T1000 (cell line): ENCODE results near the gene IER3.

ENCODE experiments used
- DNase-seq: peaks from one replicate; lab custom pipeline; 2025; ENCODE audit warnings: mixed read lengths; lab: John Stamatoyannopoulos, UW

IER3 gene

GRCh38 chr6:30747902-30748769 lies 3.8 kb upstream of the IER3 start:
- DNase-seq = no peak

- no peak for DNase-seq
These were observed 2.9 kb upstream of the IER3 start for GRCh38 chr6:30747300-30747687.

- DNase-seq = no peak
These were observed 971 bp downstream of the IER3 start for GRCh38 chr6:30743099-30744053.

GRCh38 chr6:30742316-30743098 lies 1.8 kb downstream of the IER3 start, which contains the start of gene FLOT1:
TSS of gene FLOT1 (minus strand) at chr6:30742687. CDS start at chr6:30742189, 498 bp downstream.
- DNase-seq = peak; percentile 97

GRCh38 chr6:30741789-30742315 lies 2.5 kb downstream of the IER3 start:
- no peak for DNase-seq

- no peak for DNase-seq
These were observed 3.1 kb downstream of the IER3 start for GRCh38 chr6:30741063-30741779.

GRCh38 chr6:30740540-30740870 lies 3.8 kb downstream of the IER3 start:
- no peak for DNase-seq

GRCh38 chr6:30738532-30738931 lies 5.8 kb downstream of the IER3 start:
- DNase-seq = no peak

GRCh38 chr6:30735668-30736314 lies 8.6 kb downstream of the IER3 start:
- DNase-seq = no peak

GRCh38 chr6:30732237-30732943 lies 12.0 kb downstream of the IER3 start:
- DNase-seq = no peak

- no peak for DNase-seq
These were observed 13.5 kb downstream of the IER3 start for GRCh38 chr6:30730601-30731435.

GRCh38 chr6:30727920-30728553 lies 16.3 kb downstream of the IER3 start:
- DNase-seq = no peak

- DNase-seq = no peak
These were observed 17.6 kb downstream of the IER3 start for GRCh38 chr6:30726506-30727413.

GRCh38 chr6:30725713-30726505 lies 18.4 kb downstream of the IER3 start:
- no peak for DNase-seq

- no peak for DNase-seq
These were observed 19.3 kb downstream of the IER3 start for GRCh38 chr6:30724906-30725667.
